Measurements from ENCODE around the gene PRKAG1.

The PRKAG1 gene

GRCh38 chr12:48996794-48997718 lies 21.5 kb downstream of the PRKAG1 start:
- TF ChIP-seq POLR2A (IDR thresholded peaks at IDR 0.05; ENCODE audit: low read depth, low read length): no peak
- no peak for DNase-seq (ENCODE audit: insufficient read length, low spot score)
- FAIRE-seq: no peak

- no peak for FAIRE-seq
- TF ChIP-seq POLR2A (IDR thresholded peaks at IDR 0.05; ENCODE audit: low read depth, low read length): no peak
- DNase-seq (ENCODE audit: insufficient read length, low spot score): peak; percentile 100
Measured at GRCh38 chr12:48995086-48995879, 23.3 kb downstream of the PRKAG1 start.

GRCh38 chr12:48994224-48995085 lies 24.1 kb downstream of the PRKAG1 start:
- DNase-seq (ENCODE audit: insufficient read length, low spot score): no peak
- FAIRE-seq: no peak
- TF ChIP-seq POLR2A (IDR thresholded peaks at IDR 0.05; ENCODE audit: low read depth, low read length): no peak

GRCh38 chr12:48993787-48994186 lies 24.8 kb downstream of the PRKAG1 start:
- FAIRE-seq: no peak

GRCh38 chr12:48991247-48992050 lies 27.1 kb downstream of the PRKAG1 start:
- no peak for DNase-seq (ENCODE audit: insufficient read length, low spot score)
- no peak for FAIRE-seq
- TF ChIP-seq POLR2A (IDR thresholded peaks at IDR 0.05; ENCODE audit: low read depth, low read length): no peak

More at GRCh38 chr12:48993787-48994186, 24.8 kb downstream of the PRKAG1 start:
- TF ChIP-seq POLR2A (IDR thresholded peaks at IDR 0.05; ENCODE audit: low read depth, low read length): no peak
- DNase-seq (ENCODE audit: insufficient read length, low spot score): no peak

- FAIRE-seq (no peak), DNase-seq (ENCODE audit: insufficient read length, low spot score) (no peak)
- no peak for TF ChIP-seq POLR2A (IDR thresholded peaks at IDR 0.05; ENCODE audit: low read depth, low read length)
Measured at GRCh38 chr12:48990552-48990951, 28.0 kb downstream of the PRKAG1 start.

- peak; percentile 80 for DNase-seq (ENCODE audit: insufficient read length, low spot score)
- no peak for FAIRE-seq
- no peak for TF ChIP-seq POLR2A (IDR thresholded peaks at IDR 0.05; ENCODE audit: low read depth, low read length)
Measured at GRCh38 chr12:48988030-48988649, 30.4 kb downstream of the PRKAG1 start.

- TF ChIP-seq POLR2A (IDR thresholded peaks at IDR 0.05; ENCODE audit: low read depth, low read length): no peak
- DNase-seq (ENCODE audit: insufficient read length, low spot score) (no peak), FAIRE-seq (no peak)
Measured at GRCh38 chr12:48986720-48987291, 31.8 kb downstream of the PRKAG1 start.

- TF ChIP-seq POLR2A (IDR thresholded peaks at IDR 0.05; ENCODE audit: low read depth, low read length): no peak
- no peak for DNase-seq (ENCODE audit: insufficient read length, low spot score)
- no peak for FAIRE-seq
Measured at GRCh38 chr12:48985901-48986300, 32.7 kb downstream of the PRKAG1 start.

- DNase-seq (ENCODE audit: insufficient read length, low spot score) (no peak), FAIRE-seq (no peak)
- no peak for TF ChIP-seq POLR2A (IDR thresholded peaks at IDR 0.05; ENCODE audit: low read depth, low read length)
Measured at GRCh38 chr12:48985475-48985897, 33.1 kb downstream of the PRKAG1 start.

- FAIRE-seq (no peak), DNase-seq (ENCODE audit: insufficient read length, low spot score) (no peak)
- TF ChIP-seq POLR2A (IDR thresholded peaks at IDR 0.05; ENCODE audit: low read depth, low read length): no peak
Measured at GRCh38 chr12:48982397-48983080, 36.0 kb downstream of the PRKAG1 start.

GRCh38 chr12:48981757-48982157 lies 36.8 kb downstream of the PRKAG1 start:
- no peak for TF ChIP-seq POLR2A (IDR thresholded peaks at IDR 0.05; ENCODE audit: low read depth, low read length)

More at GRCh38 chr12:48981757-48982157, 36.8 kb downstream of the PRKAG1 start:
- DNase-seq (ENCODE audit: insufficient read length, low spot score) (no peak), FAIRE-seq (no peak)
